Endothelial cell (in vitro differentiated cells): ENCODE data around the gene XPO5. TPM values are rescaled to one million over a fixed set of nuclear protein-coding genes. Genes with fewer than 3 reads are reported as not detected.

Source experiments
- DNase-seq: peaks from one replicate; pipeline ENCODE4 v3.0.0; 2021; ENCODE audit warnings: low spot score
- H3K27ac Mint-ChIP-seq: one replicate; pipeline ENCODE4 v1.8.0; 2021; ENCODE audit warnings: mixed read lengths, inconsistent platforms; ENCODE audit not compliant: unreplicated experiment
- H3K27me3 Mint-ChIP-seq: one replicate; pipeline ENCODE4 v1.8.0; 2021; ENCODE audit warnings: mild to moderate bottlenecking, moderate library complexity, mixed read lengths, inconsistent platforms; ENCODE audit not compliant: unreplicated experiment
- H3K36me3 Mint-ChIP-seq: one replicate; pipeline ENCODE4 v1.8.0; 2021; ENCODE audit warnings: mild to moderate bottlenecking, low read depth, mixed read lengths, inconsistent platforms; ENCODE audit not compliant: unreplicated experiment
- H3K4me1 Mint-ChIP-seq: one replicate; pipeline ENCODE4 v1.8.0; 2021; ENCODE audit warnings: mild to moderate bottlenecking, mixed read lengths, inconsistent platforms; ENCODE audit not compliant: unreplicated experiment
- H3K4me3 Mint-ChIP-seq: one replicate; pipeline ENCODE4 v1.8.0; 2021; ENCODE audit warnings: mild to moderate bottlenecking, mixed read lengths, inconsistent platforms; ENCODE audit not compliant: unreplicated experiment
- H3K9me3 Mint-ChIP-seq: one replicate; pipeline ENCODE4 v1.8.0; 2021; ENCODE audit warnings: mixed read lengths, inconsistent platforms; ENCODE audit not compliant: unreplicated experiment
- total RNA-seq: library from RNA; stranded (reverse); fragmentation: NEBNext Ultra II Directional; extraction: Animal tissue kit (Norgen Biotek cat#: 25700); gene quantifications from one replicate; pipeline ENCODE4 v1.2.1, GENCODE V29; 2021; ENCODE audit not compliant: unreplicated experiment
- TF ChIP-seq, protein P1 (sequence below): fragments of 200-600 bp; sonication (generic); IDR thresholded peaks from one replicate; pipeline ENCODE4 v1.5.0; 2021; ENCODE audit warnings: antibody characterized with exemption; ENCODE audit not compliant: unreplicated experiment

The XPO5 gene
- total RNA-seq, 1 donor from 2014 or later: 37.6 TPM

- Mint-ChIP-seq H3K27ac (no peak overlapping the region), H3K9me3 (no peaks in the 10 kb centered on the region), H3K4me1 (peaks cover 18% of the 10 kb centered on the region), H3K27me3 (no peaks in the 10 kb centered on the region), H3K36me3 (peaks cover 13% of the 10 kb centered on the region), H3K4me3 (no peak overlapping the region)
- DNase-seq: no peak
- TF ChIP-seq, protein P1, sequence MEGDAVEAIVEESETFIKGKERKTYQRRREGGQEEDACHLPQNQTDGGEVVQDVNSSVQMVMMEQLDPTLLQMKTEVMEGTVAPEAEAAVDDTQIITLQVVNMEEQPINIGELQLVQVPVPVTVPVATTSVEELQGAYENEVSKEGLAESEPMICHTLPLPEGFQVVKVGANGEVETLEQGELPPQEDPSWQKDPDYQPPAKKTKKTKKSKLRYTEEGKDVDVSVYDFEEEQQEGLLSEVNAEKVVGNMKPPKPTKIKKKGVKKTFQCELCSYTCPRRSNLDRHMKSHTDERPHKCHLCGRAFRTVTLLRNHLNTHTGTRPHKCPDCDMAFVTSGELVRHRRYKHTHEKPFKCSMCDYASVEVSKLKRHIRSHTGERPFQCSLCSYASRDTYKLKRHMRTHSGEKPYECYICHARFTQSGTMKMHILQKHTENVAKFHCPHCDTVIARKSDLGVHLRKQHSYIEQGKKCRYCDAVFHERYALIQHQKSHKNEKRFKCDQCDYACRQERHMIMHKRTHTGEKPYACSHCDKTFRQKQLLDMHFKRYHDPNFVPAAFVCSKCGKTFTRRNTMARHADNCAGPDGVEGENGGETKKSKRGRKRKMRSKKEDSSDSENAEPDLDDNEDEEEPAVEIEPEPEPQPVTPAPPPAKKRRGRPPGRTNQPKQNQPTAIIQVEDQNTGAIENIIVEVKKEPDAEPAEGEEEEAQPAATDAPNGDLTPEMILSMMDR: no peak
Observed at GRCh38 chr6:43490523-43490939, 85.3 kb downstream of the XPO5 start.

GRCh38 chr6:43489277-43490072, 86.4 kb downstream of the XPO5 start:
- Mint-ChIP-seq H3K27ac (no peak overlapping the region), H3K27me3 (no peaks in the 10 kb centered on the region), H3K4me1 (peaks cover 12% of the 10 kb centered on the region), H3K9me3 (no peaks in the 10 kb centered on the region), H3K4me3 (no peak overlapping the region), H3K36me3 (peaks cover 9% of the 10 kb centered on the region)
- DNase-seq: no peak
- TF ChIP-seq, protein P1: no peak

GRCh38 chr6:43488667-43489276, 87.1 kb downstream of the XPO5 start:
- no peak for DNase-seq
- no peaks in the 10 kb centered on the region for H3K9me3 Mint-ChIP-seq
- TF ChIP-seq, protein P1: no peak
- no peaks in the 10 kb centered on the region for H3K27me3 Mint-ChIP-seq
- no peak overlapping the region for H3K27ac Mint-ChIP-seq
- H3K36me3 Mint-ChIP-seq: peaks cover 9% of the 10 kb centered on the region
- no peak overlapping the region for H3K4me3 Mint-ChIP-seq
- peaks cover 7% of the 10 kb centered on the region for H3K4me1 Mint-ChIP-seq

- no peaks in the 10 kb centered on the region for H3K27me3 Mint-ChIP-seq
- no peaks in the 10 kb centered on the region for H3K36me3 Mint-ChIP-seq
- no peaks in the 10 kb centered on the region for H3K9me3 Mint-ChIP-seq
- no peak overlapping the region for H3K4me3 Mint-ChIP-seq
- TF ChIP-seq, protein P1: no peak
- H3K27ac Mint-ChIP-seq: no peak overlapping the region
- H3K4me1 Mint-ChIP-seq: peaks cover 21% of the 10 kb centered on the region
- DNase-seq: no peak
Observed at GRCh38 chr6:43481591-43482236, 94.1 kb downstream of the XPO5 start.
